ENCODE data around the gene PARL. TPM values are rescaled to one million over a fixed set of nuclear protein-coding genes. Genes with fewer than 3 reads are reported as not detected.

The PARL gene
- total RNA-seq (10 to 100 TPM; 45.3 to 49.0 TPM), polyA plus RNA-seq (100 to 1,000 TPM; 108 to 155 (median 129) TPM), total RNA-seq (4.1 to 11.6 (median 5.9) reads per million in 6 experiments)

- peak within 1 kb of the TSS; percentile 89 to 96 (median 93) for H3K27ac Mint-ChIP-seq
- DNase-seq, result peak; percentile 89 to 98 (median 95)
- POLR2A ChIA-PET, result interaction anchor here (0.6 to 1.7 kb wide), 7 partner anchors 11 to 345 kb away, joined by 3 to 9 read pairs (median 6); partner anchors contain the start of genes ABCC5, KLHL24, MAP6D1 and VWA5B2
- peaks cover 23 to 47% (median 37%) of the 10 kb centered on the region in 4 donors for H3K4me1 Mint-ChIP-seq
- peak within 1 kb of the TSS; percentile 91 to 97 (median 94) for H3K4me3 Mint-ChIP-seq
- H3K9me3 Mint-ChIP-seq, result no peaks in the 10 kb centered on the region
- peak; percentile 99 to 100 for ATAC-seq
- peaks cover 0 to 6% (median 2%) of the 10 kb centered on the region in 3 donors for H3K36me3 Mint-ChIP-seq
- peaks cover 0 to 1% (median 0%) of the 10 kb centered on the region in 5 donors for H3K27me3 Mint-ChIP-seq
These were observed at the start of gene PARL for GRCh38 chr3:183884427-183885296. PARL (minus strand) TSS chr3:183884880; CDS start chr3:183884846, 34 bp downstream.

GRCh38 chr3:183933160-183933559 lies 48.5 kb upstream of the PARL start:
- ATAC-seq (no peak), DNase-seq (no peak)
- Mint-ChIP-seq H3K4me3 (no peak overlapping the region), H3K27me3 (no peaks in the 10 kb centered on the region), H3K27ac (peak overlapping the region in 2 of 10 donors; percentile 10 to 24), H3K4me1 (no peaks in the 10 kb centered on the region), H3K36me3 (peaks cover 9 to 50% (median 20%) of the 10 kb centered on the region in 3 donors), H3K9me3 (no peaks in the 10 kb centered on the region)
- POLR2A ChIA-PET, result interaction anchor here (0.6 to 0.7 kb wide), 2 partner anchors 41 to 82 kb away, joined by 3 to 4 read pairs; no protein-coding TSS in a partner anchor

DNA sequence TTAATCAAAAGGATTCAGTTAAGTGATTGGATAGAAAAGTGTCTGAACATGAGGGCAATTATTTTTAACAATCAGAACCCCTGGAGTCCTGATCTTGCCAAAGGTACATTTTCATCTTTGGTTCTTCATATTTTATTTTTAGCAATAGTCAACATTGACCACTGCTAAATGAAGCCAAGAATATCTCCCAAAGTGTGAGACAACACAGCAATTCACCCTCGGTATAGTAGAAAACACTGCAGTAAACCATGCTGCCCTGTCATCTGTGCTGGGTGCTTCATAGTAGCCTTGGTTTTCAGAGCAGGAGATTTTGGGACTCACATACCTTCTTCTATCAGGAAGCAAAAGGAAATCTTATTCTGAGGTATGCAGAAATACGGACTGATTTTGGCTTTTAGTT lies 47.2 kb upstream of the PARL start:
- H3K36me3 Mint-ChIP-seq, result peaks cover 6 to 45% (median 16%) of the 10 kb centered on the region in 3 donors
- no peak for ATAC-seq
- POLR2A ChIA-PET, result no interaction called here

DNA sequence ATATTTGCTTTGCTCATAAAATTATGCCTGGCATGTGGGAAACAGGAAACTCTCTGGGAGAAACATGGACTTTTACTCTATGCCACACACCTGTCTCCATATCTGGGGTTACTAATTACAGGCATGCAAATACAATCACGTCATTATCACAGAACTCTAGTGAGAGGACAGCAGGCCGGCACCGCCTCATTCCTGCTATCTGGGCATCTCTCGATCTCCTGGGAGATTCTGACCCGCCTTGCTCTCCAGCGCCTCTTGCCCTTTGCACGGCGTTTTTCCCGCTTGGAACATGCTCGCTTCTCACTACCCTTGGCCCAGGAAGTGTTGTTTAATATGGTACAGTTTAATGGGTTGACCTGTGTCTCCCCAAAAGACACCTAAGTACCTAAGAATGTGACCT lies 45.4 kb upstream of the PARL start:
- Mint-ChIP-seq H3K4me1 (no peaks in the 10 kb centered on the region), H3K27me3 (no peaks in the 10 kb centered on the region), H3K27ac (no peak overlapping the region), H3K9me3 (no peaks in the 10 kb centered on the region), H3K4me3 (no peak overlapping the region), H3K36me3 (peaks cover 6 to 46% (median 15%) of the 10 kb centered on the region in 3 donors)
- DNase-seq (no peak), ATAC-seq (no peak)
- POLR2A ChIA-PET, result no interaction called here

More for the DNA sequence above, 47.2 kb upstream of the PARL start:
- H3K9me3 Mint-ChIP-seq, result no peaks in the 10 kb centered on the region
- no peak overlapping the region for H3K4me3 Mint-ChIP-seq
- no peak for DNase-seq
- no peak overlapping the region for H3K27ac Mint-ChIP-seq
- no peaks in the 10 kb centered on the region for H3K4me1 Mint-ChIP-seq
- H3K27me3 Mint-ChIP-seq, result no peaks in the 10 kb centered on the region

GRCh38 chr3:183927059-183927458 lies 42.4 kb upstream of the PARL start:
- H3K36me3 Mint-ChIP-seq, result peaks cover 2 to 56% (median 19%) of the 10 kb centered on the region in 3 donors
- no peaks in the 10 kb centered on the region for H3K9me3 Mint-ChIP-seq
- no peak for ATAC-seq

GRCh38 chr3:183924956-183925355 lies 40.3 kb upstream of the PARL start:
- ATAC-seq, result no peak
- no peak for DNase-seq
- no peaks in the 10 kb centered on the region for H3K9me3 Mint-ChIP-seq
- peak overlapping the region in 2 of 10 donors; percentile 2 to 31 for H3K27ac Mint-ChIP-seq
- POLR2A ChIA-PET, result interaction anchor here (0.7 kb wide), 1 partner anchor 40 kb away, joined by 3 read pairs; the partner anchor contains the start of gene PARL
- no peaks in the 10 kb centered on the region for H3K27me3 Mint-ChIP-seq
- H3K4me1 Mint-ChIP-seq, result no peaks in the 10 kb centered on the region
- peaks cover 0 to 59% (median 13%) of the 10 kb centered on the region in 3 donors for H3K36me3 Mint-ChIP-seq
- no peak overlapping the region for H3K4me3 Mint-ChIP-seq

More at GRCh38 chr3:183927059-183927458, 42.4 kb upstream of the PARL start:
- DNase-seq, result peak in 1 of 10 donors; percentile 4
- POLR2A ChIA-PET, result no interaction called here
- no peaks in the 10 kb centered on the region for H3K4me1 Mint-ChIP-seq
- no peak overlapping the region for H3K4me3 Mint-ChIP-seq
- H3K27ac Mint-ChIP-seq, result no peak overlapping the region
- H3K27me3 Mint-ChIP-seq, result no peaks in the 10 kb centered on the region

DNA sequence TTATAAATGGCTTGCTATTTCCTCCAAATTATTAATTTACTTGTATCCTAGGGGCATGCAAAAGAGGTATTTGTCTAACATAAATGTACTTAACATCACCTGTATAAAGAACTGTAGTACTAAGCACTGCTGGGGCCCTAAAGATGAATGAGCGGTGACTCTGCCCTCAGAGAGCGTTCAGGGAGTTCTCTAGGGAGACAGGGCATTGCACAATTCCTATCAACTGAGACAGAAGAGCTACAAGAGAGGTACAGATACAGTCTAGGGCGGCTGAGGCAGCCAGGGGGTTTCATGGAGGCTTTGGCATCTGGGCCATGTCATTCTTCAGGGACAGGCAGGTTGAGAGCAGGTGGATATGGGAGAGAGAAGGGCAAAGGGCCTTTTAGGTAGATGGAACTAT lies 39.9 kb upstream of the PARL start:
- H3K27ac Mint-ChIP-seq, result peak overlapping the region in 2 of 10 donors; percentile 2
- no peaks in the 10 kb centered on the region for H3K27me3 Mint-ChIP-seq
- no peaks in the 10 kb centered on the region for H3K4me1 Mint-ChIP-seq
- POLR2A ChIA-PET, result no interaction called here
- no peaks in the 10 kb centered on the region for H3K9me3 Mint-ChIP-seq
- no peak for ATAC-seq
- no peak overlapping the region for H3K4me3 Mint-ChIP-seq
- DNase-seq, result no peak
- H3K36me3 Mint-ChIP-seq, result peaks cover 0 to 63% (median 13%) of the 10 kb centered on the region in 3 donors

- ATAC-seq (no peak), DNase-seq (no peak)
- Mint-ChIP-seq H3K9me3 (no peaks in the 10 kb centered on the region), H3K4me3 (no peak overlapping the region), H3K36me3 (peaks cover 0 to 58% (median 13%) of the 10 kb centered on the region in 3 donors), H3K4me1 (no peaks in the 10 kb centered on the region), H3K27ac (no peak overlapping the region), H3K27me3 (no peaks in the 10 kb centered on the region)
- POLR2A ChIA-PET, result no interaction called here
These were observed 37.7 kb upstream of the PARL start for GRCh38 chr3:183922421-183922820.

DNA sequence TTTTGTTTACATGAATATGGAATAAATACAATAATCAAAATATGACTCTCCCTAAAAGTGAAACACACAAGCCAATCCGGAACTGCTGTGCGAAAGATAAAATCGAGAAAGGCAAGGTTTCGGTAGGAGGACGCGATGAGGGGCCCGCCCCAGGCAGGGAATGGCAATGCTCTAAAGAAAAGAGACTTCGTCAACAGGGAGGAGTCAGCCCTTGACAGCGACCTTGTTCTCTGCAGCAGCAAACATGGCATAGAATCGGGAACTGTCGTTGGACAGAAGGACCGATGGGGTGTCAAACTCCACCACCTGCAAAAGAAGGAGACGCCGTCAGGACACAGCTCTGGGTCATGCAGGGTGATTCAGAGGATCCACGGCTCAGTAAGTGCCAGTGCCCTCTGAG lies 36.4 kb upstream of the PARL start:
- no peak for DNase-seq
- Mint-ChIP-seq H3K36me3 (peaks cover 0 to 45% (median 10%) of the 10 kb centered on the region in 3 donors), H3K27ac (no peak overlapping the region), H3K27me3 (no peaks in the 10 kb centered on the region), H3K4me1 (no peaks in the 10 kb centered on the region), H3K9me3 (no peaks in the 10 kb centered on the region), H3K4me3 (no peak overlapping the region)
- POLR2A ChIA-PET, result no interaction called here
- ATAC-seq, result no peak

DNA sequence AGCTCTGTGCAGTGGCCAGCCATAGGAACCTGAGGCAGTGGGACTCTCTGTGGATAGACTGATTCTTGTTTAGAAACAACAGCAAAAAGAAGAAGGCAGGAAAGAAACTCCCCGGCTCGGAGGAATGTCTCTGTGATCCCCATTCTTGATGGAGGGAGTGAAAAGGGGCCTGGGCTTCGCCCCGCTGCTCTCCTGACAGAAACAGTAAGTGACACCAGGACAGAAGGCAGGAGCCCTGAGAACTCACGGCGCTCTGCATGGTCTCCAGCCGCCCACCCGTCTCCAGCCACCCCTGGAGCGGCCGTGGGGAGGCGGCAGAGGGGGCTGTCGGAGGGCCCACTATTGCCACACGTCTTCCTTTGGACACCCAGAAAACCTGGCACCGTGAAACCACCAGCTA lies 35.7 kb upstream of the PARL start:
- no peak for DNase-seq
- Mint-ChIP-seq H3K36me3 (peaks cover 0 to 43% (median 9%) of the 10 kb centered on the region in 3 donors), H3K27me3 (no peaks in the 10 kb centered on the region), H3K9me3 (no peaks in the 10 kb centered on the region), H3K4me3 (no peak overlapping the region), H3K4me1 (no peaks in the 10 kb centered on the region), H3K27ac (no peak overlapping the region)
- POLR2A ChIA-PET, result no interaction called here
- no peak for ATAC-seq

- POLR2A ChIA-PET, result interaction anchor here (0.6 kb wide), 1 partner anchor 102 kb away, joined by 5 read pairs; no protein-coding TSS in a partner anchor
- H3K9me3 Mint-ChIP-seq, result no peaks in the 10 kb centered on the region
- ATAC-seq, result no peak
- H3K27ac Mint-ChIP-seq, result peak overlapping the region in 2 of 10 donors; percentile 66 to 87
- no peaks in the 10 kb centered on the region for H3K27me3 Mint-ChIP-seq
- no peak for DNase-seq
- peaks cover 0 to 27% (median 1%) of the 10 kb centered on the region in 3 donors for H3K36me3 Mint-ChIP-seq
- no peak overlapping the region for H3K4me3 Mint-ChIP-seq
- H3K4me1 Mint-ChIP-seq, result no peaks in the 10 kb centered on the region
These were observed 33.5 kb upstream of the PARL start for GRCh38 chr3:183918178-183918577.

- Mint-ChIP-seq H3K27ac (peak overlapping the region in 2 of 10 donors; percentile 66 to 87), H3K9me3 (no peaks in the 10 kb centered on the region), H3K36me3 (peaks cover 0 to 24% (median 0%) of the 10 kb centered on the region in 3 donors), H3K4me3 (no peak overlapping the region), H3K27me3 (no peaks in the 10 kb centered on the region), H3K4me1 (no peaks in the 10 kb centered on the region)
- ATAC-seq (no peak), DNase-seq (no peak)
- POLR2A ChIA-PET, result no interaction called here
These were observed 33.1 kb upstream of the PARL start for GRCh38 chr3:183917776-183918175.

DNA sequence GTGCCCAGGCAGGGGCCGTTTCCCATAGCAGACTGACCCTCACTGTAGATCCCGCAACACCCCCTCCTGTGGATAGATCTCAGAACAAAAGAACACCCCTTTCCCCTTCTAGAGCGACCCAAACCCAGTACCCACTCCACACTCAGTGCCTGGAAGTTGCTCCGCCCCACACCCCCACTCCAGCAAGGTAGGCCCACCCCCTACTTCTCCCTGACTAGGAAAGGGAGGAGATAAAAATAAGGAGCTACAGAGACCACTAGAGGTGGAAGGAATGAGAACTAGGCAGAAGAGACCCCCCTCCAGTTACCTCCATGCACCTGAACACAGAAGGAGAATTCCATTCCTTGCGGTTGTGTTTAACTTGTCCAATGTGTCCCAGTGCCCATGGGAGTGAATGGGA lies 30.2 kb upstream of the PARL start:
- Mint-ChIP-seq H3K4me1 (no peaks in the 10 kb centered on the region), H3K9me3 (no peaks in the 10 kb centered on the region), H3K36me3 (peaks cover 0 to 4% (median 0%) of the 10 kb centered on the region in 3 donors), H3K27ac (no peak overlapping the region), H3K27me3 (peaks cover 0 to 8% (median 0%) of the 10 kb centered on the region in 5 donors), H3K4me3 (no peak overlapping the region)
- POLR2A ChIA-PET, result no interaction called here
- DNase-seq, result peak in 1 of 10 donors; percentile 40
- ATAC-seq, result no peak

Data from naive thymus-derived CD8-positive, alpha-beta T cell (primary cell).